Stimulated activated CD4-positive, alpha-beta T cell treated with anti-CD3 and anti-CD28 coated beads, Interleukin-1b, Interleukin-23, amount 100 ng/mL, for 1 hour (primary cell): ENCODE data around the gene PLEKHA7.

ENCODE experiments used
- DNase-seq, 2 donors: peaks; one replicate each; pipeline ENCODE4 v3.0.0-alpha.2; 2020; ENCODE audit warnings: low read depth in 2 of 2

The PLEKHA7 gene

DNA sequence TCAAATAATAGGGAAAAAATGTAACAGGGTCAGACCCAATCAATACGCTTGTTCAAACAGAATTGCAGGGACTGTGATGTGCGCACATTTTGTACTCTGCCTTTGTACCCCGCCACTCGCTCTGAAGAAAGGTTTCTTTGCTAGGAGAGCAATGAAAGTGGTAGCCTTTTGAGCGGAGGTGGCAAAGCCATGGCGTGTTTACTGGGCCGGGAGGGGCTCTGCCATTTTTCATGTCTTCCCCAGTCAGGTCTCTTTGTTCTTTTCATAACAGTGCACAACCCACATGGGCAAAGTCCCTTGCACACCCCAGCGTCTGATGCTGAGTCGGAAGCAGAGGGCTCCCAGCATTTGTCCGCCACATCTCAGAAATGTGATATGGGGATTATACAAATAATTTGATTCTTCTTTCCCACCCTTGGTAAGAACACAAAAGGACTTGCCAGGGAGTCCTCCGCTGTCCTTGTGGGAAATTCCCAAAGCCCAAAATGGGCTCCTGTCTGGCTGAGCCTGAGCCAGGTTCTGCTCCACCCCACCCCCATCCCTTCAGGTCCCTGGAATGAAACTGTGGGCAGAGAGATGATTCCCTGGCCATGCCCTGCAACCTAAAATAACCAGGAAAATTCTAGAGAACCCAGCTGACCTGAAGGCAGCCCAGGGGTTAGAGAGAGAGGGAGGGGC is 239.1 kb downstream of the PLEKHA7 start:
- DNase-seq, result no peak

- no peak for DNase-seq
Observed at GRCh38 chr11:16773981-16774935, 240.0 kb downstream of the PLEKHA7 start.

DNA sequence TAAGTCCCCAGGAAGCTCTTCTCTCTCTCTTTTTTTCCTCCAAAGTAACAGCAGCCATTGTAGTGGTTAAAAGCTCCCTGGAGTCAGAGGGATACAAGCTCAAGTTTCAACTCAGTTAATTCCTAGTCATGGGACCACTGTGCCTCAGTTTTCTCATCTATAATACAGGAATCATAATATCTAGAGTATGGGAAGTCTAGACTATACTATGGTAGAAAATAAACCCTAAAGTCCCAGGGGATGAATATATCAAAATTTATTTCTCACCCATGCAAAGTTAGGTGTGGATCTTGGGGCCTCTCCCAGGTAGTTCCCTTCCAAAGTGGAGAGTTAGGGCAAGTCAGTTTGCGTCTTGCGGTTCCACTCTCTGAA is 242.1 kb downstream of the PLEKHA7 start:
- DNase-seq, result no peak

- no peak for DNase-seq
Observed at GRCh38 chr11:16771350-16772140, 242.7 kb downstream of the PLEKHA7 start.

- DNase-seq, result no peak
Observed at GRCh38 chr11:16770016-16770415, 244.2 kb downstream of the PLEKHA7 start.

- DNase-seq, result no peak
Observed at GRCh38 chr11:16769386-16769785, 244.8 kb downstream of the PLEKHA7 start.

DNA sequence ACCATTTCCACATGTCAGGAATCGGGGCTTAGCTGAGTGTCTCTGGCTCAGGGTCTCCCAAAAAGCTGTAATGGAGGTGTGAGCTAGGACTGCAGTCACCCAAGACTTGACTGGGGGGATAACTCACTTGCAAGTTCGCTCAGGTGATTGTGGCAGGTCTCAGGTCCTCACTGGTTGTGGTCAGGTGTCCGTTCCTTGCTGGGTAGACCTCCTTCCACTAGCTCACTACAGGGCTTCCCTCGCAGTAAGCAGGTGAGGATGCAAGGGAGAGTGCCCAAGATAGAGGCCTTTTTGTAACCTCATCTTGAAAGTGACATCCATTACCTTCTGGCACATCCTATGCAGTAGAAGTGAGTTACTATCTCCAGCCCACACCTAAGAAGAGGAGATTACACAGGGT is 246.3 kb downstream of the PLEKHA7 start:
- DNase-seq, result no peak

- DNase-seq, result no peak
Observed at GRCh38 chr11:16767137-16767536, 247.1 kb downstream of the PLEKHA7 start.

DNA sequence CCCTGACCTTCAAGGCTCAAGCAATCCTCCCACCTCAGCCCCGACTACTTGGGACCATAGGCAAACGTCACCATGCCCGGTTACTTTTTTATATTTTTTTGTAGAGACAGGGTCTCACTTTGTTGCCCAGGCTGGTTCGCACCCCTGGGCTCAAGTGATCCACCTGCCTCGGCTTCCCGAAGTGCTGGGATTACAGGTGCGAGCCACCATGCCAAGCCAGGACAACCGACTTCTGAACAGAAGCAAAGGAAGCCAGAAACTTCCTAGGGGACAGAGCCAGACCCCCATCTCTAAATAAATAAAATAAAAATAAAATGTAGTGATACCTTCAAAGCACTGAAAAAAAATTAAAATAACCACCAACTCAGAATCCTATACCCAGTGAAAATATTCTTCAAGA is 249.3 kb downstream of the PLEKHA7 start:
- no peak for DNase-seq

GRCh38 chr11:16763746-16764145 is 250.5 kb downstream of the PLEKHA7 start:
- DNase-seq, result no peak

DNA sequence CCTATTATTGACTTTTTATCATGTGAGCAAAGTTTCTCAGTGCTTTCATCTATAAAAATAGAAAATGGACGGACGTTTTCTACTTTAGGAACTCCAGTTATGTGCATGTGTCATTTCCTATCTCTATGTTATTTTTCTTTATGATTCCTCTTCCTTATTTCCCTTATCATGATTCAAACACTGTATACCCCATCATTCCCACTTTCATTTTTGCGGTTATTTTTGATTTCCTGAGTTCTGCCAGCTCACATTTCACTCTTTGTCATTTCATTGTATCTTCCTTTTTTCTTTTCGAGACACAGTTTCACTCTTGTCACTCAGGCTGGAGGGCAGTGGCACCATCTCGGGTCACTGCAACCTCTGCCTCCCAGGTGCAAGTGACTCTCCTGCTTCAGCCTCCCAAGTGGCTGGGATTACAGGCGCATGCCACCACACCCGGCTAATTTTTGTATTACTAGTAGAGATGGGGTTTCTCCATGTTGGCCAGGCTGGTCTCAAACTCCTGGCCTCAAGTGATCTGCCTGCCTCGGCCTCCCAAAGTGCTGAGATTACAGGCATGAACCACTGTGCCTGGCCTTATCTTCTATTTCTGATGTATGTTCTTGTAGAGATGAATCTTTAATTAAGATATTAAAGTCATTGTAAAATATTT is 254.2 kb downstream of the PLEKHA7 start:
- no peak for DNase-seq

GRCh38 chr11:16758382-16759024 is 255.7 kb downstream of the PLEKHA7 start:
- no peak for DNase-seq

DNA sequence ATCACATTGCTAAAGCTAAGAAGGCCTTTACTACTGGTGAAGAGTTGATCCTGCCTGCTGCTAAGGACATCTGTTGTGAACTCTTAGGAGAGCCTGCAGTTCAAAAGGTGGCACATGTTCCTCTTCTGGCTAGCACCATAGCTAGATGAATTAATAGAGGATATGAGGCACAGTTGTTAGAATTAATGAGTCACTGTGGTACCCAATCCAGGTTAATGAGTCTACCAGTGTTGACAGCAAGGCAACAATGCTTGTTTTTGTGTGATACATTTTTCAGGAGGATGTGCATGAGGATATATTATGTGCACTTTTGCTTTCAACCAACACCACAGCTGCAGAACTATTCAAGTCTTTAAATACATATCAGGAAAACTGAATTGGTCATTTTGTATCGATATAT is 263.8 kb downstream of the PLEKHA7 start:
- no peak for DNase-seq

DNA sequence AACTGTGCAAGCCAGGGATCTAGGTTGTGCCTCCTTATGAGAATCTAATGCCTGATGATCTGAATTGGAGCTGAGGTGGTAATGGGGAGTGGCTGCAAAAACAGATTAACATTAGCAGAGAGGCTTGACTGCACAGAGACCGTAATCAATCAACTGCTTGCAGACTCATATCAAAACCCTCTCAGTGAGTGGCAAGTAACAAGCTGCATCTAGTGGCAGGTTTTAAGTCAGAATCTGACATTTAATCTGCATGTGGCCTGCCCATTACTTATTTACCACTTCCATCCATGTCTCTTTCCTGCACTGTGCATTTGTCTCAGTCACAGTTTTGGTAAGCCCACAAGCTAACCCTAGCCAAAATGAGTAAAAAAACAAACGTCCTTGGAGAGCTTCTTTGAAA is 264.5 kb downstream of the PLEKHA7 start:
- no peak for DNase-seq

DNA sequence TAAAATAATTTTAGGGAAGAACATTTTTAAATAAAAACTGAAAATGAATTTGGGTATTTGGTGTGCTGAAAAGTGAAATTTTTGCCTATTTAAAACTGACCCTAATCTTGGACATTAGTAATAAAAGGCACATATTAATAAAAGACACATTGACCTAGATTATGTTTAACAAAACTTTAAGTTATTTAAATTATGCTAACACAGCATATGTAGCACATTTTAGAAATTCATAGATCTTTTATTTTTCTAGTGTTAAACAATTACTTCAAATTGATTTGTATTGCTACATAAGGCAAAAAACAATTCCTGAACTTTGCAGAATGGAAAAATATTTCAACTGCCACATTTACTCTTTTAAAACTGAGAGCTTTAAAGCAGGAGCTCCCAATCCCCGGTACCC is 265.1 kb downstream of the PLEKHA7 start:
- no peak for DNase-seq

GRCh38 chr11:16745950-16746605 is 268.1 kb downstream of the PLEKHA7 start:
- no peak for DNase-seq

DNA sequence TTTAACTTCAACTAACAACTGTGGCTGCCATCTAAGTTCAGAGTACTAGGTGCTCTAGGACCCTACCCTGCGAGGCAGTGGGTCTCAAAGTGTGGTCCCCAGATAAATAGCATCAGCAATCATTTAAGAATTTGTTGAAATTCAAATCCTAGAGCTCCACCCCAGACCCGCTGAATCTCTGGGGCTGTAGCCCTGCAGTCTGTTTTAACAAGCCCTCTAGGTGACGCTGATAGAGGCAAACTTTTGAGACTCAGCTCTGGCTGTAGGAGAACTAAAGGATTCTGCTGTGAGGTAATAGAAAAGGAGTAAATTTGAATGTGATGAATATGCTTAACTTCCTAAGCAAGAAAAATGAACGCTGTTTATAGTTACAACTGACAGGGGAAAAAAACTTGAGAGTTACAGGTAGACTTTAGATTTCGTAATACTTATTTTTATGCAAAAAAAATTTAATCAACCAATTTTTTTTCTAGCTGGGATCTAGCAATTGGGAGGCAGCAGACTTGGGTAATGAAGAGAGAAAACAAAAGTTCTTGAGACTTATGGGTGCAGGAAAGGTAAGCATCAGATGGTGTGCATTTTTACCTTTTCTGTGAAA is 270.0 kb downstream of the PLEKHA7 start:
- DNase-seq, result no peak

- DNase-seq, result no peak
Observed at GRCh38 chr11:16743478-16743877, 270.7 kb downstream of the PLEKHA7 start.

DNA sequence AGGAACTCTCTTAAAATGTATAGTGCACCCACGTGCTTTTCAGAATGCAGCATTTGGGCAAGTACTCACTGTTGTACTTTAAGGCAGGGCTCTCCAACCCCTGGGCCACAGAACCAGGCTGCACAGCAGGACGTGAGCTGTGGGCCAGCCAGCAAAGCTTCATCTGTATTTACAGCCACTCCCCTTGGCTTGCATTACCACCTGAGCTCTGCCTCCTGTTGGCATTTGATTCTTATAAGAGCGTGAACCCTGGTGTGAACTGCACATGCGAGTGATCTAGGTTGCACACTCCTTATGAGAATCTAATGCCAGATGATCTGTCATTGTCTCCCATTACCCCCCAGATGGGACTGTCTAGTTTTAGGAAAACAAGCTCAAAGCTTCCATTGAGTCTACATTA is 272.7 kb downstream of the PLEKHA7 start:
- DNase-seq, result no peak
